ENCODE data around the gene HGF. TPM values are rescaled to one million over a fixed set of nuclear protein-coding genes. Genes with fewer than 3 reads are reported as not detected.

The HGF gene
- total and polyA plus RNA-seq, 8 donors: 0.42 to 8.0 (median 0.86) TPM

DNA sequence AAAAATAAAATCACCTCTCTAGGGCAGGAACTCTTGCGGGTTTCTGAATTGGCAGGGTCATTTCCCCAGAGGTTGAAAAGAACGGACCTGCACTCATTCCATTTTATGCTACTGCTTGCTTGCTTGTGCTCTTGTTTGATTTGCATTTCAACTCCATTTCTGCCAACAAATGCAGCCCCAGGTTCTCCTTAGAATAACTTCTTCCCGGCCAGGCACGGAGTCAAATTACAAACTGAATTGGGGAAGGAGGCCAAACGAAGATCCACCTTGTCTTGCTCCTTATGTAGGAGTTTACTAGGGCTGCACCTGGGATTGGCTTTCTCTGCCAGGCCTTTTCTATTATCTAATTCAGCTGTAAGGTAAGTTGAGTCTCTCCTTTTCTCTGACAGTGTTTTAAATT lies 79.6 kb downstream of the HGF start:
- FAIRE-seq (no peak), DNase-seq (no peak), ATAC-seq (no peak)
- Histone ChIP-seq H3K4me1 (no peaks in the 10 kb centered on the region), H3K36me3 (no peaks in the 10 kb centered on the region), H3K4me3 (no peak overlapping the region), H3K27ac (no peak overlapping the region), H3K9me3 (no peaks in the 10 kb centered on the region), H3K27me3 (no peaks in the 10 kb centered on the region)
- WGBS, 2 donors: 29 to 34% methylated on average over 5 of the region's 5 CpGs
- intact Hi-C loops (cut with DNase I): no loop called here
- TF ChIP-seq, protein P1, sequence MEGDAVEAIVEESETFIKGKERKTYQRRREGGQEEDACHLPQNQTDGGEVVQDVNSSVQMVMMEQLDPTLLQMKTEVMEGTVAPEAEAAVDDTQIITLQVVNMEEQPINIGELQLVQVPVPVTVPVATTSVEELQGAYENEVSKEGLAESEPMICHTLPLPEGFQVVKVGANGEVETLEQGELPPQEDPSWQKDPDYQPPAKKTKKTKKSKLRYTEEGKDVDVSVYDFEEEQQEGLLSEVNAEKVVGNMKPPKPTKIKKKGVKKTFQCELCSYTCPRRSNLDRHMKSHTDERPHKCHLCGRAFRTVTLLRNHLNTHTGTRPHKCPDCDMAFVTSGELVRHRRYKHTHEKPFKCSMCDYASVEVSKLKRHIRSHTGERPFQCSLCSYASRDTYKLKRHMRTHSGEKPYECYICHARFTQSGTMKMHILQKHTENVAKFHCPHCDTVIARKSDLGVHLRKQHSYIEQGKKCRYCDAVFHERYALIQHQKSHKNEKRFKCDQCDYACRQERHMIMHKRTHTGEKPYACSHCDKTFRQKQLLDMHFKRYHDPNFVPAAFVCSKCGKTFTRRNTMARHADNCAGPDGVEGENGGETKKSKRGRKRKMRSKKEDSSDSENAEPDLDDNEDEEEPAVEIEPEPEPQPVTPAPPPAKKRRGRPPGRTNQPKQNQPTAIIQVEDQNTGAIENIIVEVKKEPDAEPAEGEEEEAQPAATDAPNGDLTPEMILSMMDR (IDR thresholded peaks at IDR 0.05): no peak

DNA sequence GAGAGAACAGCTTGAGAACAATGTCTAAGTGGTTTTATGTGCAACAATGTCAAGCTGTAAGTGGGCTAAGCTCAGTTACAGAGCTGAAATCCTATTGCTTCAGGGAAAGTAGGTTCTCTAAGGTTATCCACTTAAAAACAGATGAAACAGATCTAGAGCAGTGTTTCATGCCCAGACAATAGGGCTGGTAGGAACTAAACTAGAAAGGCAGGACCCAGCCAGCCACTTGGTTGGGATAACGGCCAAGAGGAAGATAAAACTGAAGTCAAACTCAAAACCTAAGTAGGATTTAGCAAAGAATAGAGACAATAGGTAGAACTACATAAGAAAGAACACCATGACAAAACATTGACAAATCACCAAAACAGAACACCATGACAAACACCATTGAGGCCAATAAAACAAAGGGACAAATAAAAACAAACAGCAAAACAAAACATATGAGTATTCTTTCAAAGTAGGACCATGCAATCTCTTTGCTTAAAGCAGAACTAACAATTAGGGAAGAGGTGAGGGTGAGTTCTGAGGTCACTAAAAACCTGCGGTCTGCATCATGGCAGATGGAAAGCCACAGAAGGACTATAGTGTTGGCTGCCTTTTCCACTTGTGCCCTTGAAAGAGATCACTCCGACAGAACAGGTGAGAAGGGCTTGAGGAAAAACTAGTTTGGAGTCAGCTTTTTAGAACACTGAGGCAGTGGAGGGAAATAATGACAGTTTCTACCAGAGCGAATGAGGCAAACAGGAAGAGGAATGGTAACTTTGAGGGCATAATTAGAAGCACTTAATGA lies 81.0 kb downstream of the HGF start:
- no peak for FAIRE-seq
- TF ChIP-seq, protein P1 (IDR thresholded peaks at IDR 0.05): no peak
- 70 to 76% methylated on average over 4 of the region's 4 CpGs for WGBS, 2 donors
- intact Hi-C loops (cut with DNase I): no loop called here
- no peak for ATAC-seq
- DNase-seq: no peak
- H3K9me3 ChIP-seq: no peaks in the 10 kb centered on the region
- H3K4me1 ChIP-seq: no peaks in the 10 kb centered on the region
- no peak overlapping the region for H3K4me3 ChIP-seq
- H3K27me3 ChIP-seq: no peaks in the 10 kb centered on the region
- no peak overlapping the region for H3K27ac ChIP-seq
- H3K36me3 ChIP-seq: no peaks in the 10 kb centered on the region

DNA sequence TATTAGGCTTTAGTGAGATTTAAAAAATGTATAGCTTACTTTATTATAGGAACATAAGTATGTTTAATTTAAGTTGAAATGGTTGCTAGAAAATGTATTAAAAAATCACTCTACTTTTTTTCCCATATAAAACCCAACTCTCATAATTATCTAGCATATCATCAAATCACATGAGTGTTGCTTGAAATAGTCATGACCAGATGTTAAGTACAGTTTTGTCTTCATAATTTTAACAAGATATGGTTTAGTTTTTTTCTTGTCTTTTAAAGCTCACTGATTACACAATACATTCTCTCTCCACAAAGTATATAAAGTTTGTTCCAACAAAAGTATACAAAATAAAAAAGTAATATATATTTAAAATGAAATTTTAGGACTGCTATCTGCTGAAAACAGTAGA lies 82.8 kb downstream of the HGF start:
- H3K9me3 ChIP-seq: no peaks in the 10 kb centered on the region
- no peaks in the 10 kb centered on the region for H3K4me1 ChIP-seq
- no peaks in the 10 kb centered on the region for H3K36me3 ChIP-seq
- DNase-seq (no peak), FAIRE-seq (peak; percentile 57), ATAC-seq (no peak)
- TF ChIP-seq, protein P1 (IDR thresholded peaks at IDR 0.05): no peak
- no peak overlapping the region for H3K4me3 ChIP-seq
- intact Hi-C loops (cut with DNase I): no loop called here
- no peak overlapping the region for H3K27ac ChIP-seq
- no peaks in the 10 kb centered on the region for H3K27me3 ChIP-seq

DNA sequence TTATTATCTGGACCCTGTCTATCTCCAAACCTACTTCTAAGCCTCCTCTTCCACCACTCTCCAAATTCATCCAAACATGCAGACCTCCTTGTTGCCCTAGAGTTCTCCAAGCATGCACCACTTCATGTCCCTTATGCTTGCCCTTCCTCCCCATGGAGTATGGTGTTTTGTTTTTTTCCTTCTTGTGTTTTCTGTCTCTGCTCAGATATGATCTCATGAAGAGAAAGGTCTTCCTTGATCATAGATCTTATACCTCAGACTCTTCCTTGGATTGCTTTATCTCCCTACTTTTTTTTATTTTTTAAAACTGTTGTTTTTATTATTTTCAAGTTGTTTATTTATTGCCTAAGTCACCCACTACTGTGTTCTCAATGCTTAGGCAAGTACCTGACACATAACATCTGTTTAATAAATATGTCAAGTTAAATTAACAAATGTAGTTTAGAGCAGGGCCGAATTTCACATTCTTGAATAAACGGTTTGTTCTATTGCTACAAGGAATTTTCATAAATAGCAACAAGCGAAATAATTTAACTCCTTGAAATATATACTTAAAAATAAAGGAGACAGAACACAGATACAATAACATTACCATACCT lies 84.5 kb downstream of the HGF start:
- ATAC-seq (no peak), DNase-seq (no peak), FAIRE-seq (no peak)
- H3K27me3 ChIP-seq: no peaks in the 10 kb centered on the region
- WGBS, 2 donors: 49 to 65% methylated on average over 3 of the region's 3 CpGs
- H3K27ac ChIP-seq: no peak overlapping the region
- intact Hi-C loops (cut with DNase I): no loop called here
- H3K4me3 ChIP-seq: no peak overlapping the region
- H3K4me1 ChIP-seq: no peaks in the 10 kb centered on the region
- TF ChIP-seq, protein P1 (IDR thresholded peaks at IDR 0.05): no peak
- H3K9me3 ChIP-seq: no peaks in the 10 kb centered on the region
- no peaks in the 10 kb centered on the region for H3K36me3 ChIP-seq
